Activated T-helper 17 cell treated with anti-CD3 and anti-CD28 coated beads, Interleukin-2, amount 50 U/mL, for 72 hours (primary cell): Measurements from ENCODE around the gene EPYC. TPM values are rescaled to one million over a fixed set of nuclear protein-coding genes. Genes with fewer than 3 reads are reported as not detected.

Experiments used
- ATAC-seq: fragments of 150-1000 bp; cut with Tn5 transposase; replicated peaks from 2 replicates; pipeline ENCODE4 v1.10.0; 2021; ENCODE audit warnings: mild to moderate bottlenecking, moderate library complexity
- H3K27ac Mint-ChIP-seq: one replicate; pipeline ENCODE4 v1.8.0; 2022; ENCODE audit warnings: mixed read lengths
- H3K27me3 Mint-ChIP-seq: one replicate; pipeline ENCODE4 v1.8.0; 2022; ENCODE audit warnings: mixed read lengths
- H3K36me3 Mint-ChIP-seq: one replicate; pipeline ENCODE4 v1.8.0; 2022; ENCODE audit warnings: low read depth, mild to moderate bottlenecking, mixed read lengths
- H3K4me1 Mint-ChIP-seq: one replicate; pipeline ENCODE4 v1.8.0; 2022; ENCODE audit warnings: mixed read lengths
- H3K4me3 Mint-ChIP-seq: one replicate; pipeline ENCODE4 v1.8.0; 2022; ENCODE audit warnings: mild to moderate bottlenecking, mixed read lengths
- H3K9me3 Mint-ChIP-seq: one replicate; pipeline ENCODE4 v1.8.0; 2022; ENCODE audit warnings: mixed read lengths
- total RNA-seq, 2 donors: library from RNA; stranded (reverse); gene quantifications; one replicate each; pipeline ENCODE4 v1.2.3, GENCODE V29; 2022

The EPYC gene
- total RNA-seq, 2 donors from 2014 or later = not detected

- peaks cover 4% of the 10 kb centered on the region for H3K9me3 Mint-ChIP-seq
- ATAC-seq = no peak
- H3K36me3 Mint-ChIP-seq = no peaks in the 10 kb centered on the region
These were observed 80.4 kb downstream of the EPYC start for GRCh38 chr12:90924406-90924805.

GRCh38 chr12:90922145-90922627 lies 82.6 kb downstream of the EPYC start:
- Mint-ChIP-seq H3K36me3 (no peaks in the 10 kb centered on the region), H3K27me3 (peaks cover 10% of the 10 kb centered on the region), H3K9me3 (no peaks in the 10 kb centered on the region), H3K27ac (no peak overlapping the region), H3K4me3 (no peak overlapping the region), H3K4me1 (no peaks in the 10 kb centered on the region)
- no peak for ATAC-seq

More at GRCh38 chr12:90924406-90924805, 80.4 kb downstream of the EPYC start:
- Mint-ChIP-seq H3K27me3 (peaks cover 3% of the 10 kb centered on the region), H3K4me3 (no peak overlapping the region), H3K4me1 (no peaks in the 10 kb centered on the region), H3K27ac (no peak overlapping the region)

GRCh38 chr12:90921536-90921935 lies 83.2 kb downstream of the EPYC start:
- Mint-ChIP-seq H3K4me3 (no peak overlapping the region), H3K9me3 (no peaks in the 10 kb centered on the region), H3K27ac (no peak overlapping the region), H3K36me3 (no peaks in the 10 kb centered on the region), H3K4me1 (no peaks in the 10 kb centered on the region), H3K27me3 (peaks cover 10% of the 10 kb centered on the region)
- ATAC-seq = no peak

- Mint-ChIP-seq H3K27me3 (peaks cover 10% of the 10 kb centered on the region), H3K27ac (no peak overlapping the region), H3K36me3 (no peaks in the 10 kb centered on the region), H3K9me3 (no peaks in the 10 kb centered on the region), H3K4me1 (no peaks in the 10 kb centered on the region), H3K4me3 (no peak overlapping the region)
- ATAC-seq = no peak
These were observed 84.5 kb downstream of the EPYC start for GRCh38 chr12:90920222-90920621.

DNA sequence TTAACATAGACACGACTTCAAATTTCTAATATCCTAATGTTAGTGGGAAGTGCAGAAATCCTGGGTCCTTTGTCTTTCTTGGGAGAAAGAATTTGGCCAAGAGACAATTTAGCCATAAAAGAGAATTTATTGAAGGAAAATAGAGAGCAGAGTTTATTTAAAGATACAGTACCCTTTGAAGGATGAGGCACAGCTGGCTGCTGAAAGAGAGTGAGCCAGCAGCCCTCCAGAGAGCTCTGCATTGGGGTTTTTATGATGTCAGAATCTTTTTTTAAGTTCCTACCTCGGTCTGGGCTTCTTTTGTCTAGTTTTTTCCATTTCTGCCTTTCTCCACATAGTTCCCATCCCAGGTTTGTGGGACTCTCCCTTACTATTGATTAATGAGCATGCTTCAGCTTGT lies 87.3 kb downstream of the EPYC start:
- no peak for ATAC-seq
- Mint-ChIP-seq H3K27me3 (peaks cover 10% of the 10 kb centered on the region), H3K4me1 (no peaks in the 10 kb centered on the region), H3K4me3 (no peak overlapping the region), H3K36me3 (no peaks in the 10 kb centered on the region), H3K9me3 (peaks cover 4% of the 10 kb centered on the region), H3K27ac (no peak overlapping the region)

DNA sequence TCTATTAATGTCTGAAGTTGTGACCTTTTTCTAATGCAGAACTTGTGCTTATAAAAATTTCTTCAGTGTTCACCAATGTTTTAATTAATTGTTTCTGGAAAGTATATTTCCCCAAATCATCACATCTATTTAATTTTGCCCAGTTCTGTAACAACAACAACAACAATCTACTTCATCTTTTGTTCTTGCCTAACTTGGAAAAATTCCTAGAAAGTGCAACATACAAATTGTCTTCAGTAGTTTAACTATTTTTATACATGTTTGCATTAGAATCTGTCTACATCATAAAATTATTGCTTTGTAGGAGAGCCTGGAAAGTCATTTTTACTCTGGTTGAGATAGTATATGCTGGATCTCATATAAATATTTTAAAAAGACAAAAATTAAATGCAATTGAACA lies 88.3 kb downstream of the EPYC start:
- no peak overlapping the region for H3K4me3 Mint-ChIP-seq
- no peak for ATAC-seq
- no peaks in the 10 kb centered on the region for H3K4me1 Mint-ChIP-seq
- H3K27me3 Mint-ChIP-seq = peaks cover 10% of the 10 kb centered on the region
- peaks cover 4% of the 10 kb centered on the region for H3K9me3 Mint-ChIP-seq
- no peak overlapping the region for H3K27ac Mint-ChIP-seq
- no peaks in the 10 kb centered on the region for H3K36me3 Mint-ChIP-seq

DNA sequence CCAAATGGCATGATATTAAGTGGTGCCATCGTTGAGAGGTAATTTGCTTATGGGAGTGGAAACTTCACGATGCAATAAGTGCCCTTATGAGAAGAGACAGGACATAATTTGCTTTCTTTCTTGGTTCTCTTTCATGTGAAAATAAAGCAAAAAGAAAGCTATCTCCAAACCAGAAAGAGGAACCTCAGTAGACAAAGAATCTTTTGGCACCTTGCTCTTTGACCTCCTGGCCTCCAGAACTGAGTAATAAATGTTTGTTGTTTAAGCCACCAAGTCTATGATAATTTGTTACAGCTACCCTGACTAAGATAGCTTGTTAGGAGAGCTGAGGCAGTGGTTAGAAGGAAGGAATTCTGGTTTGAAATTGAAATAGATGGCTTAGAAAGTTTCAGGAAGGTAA lies 89.4 kb downstream of the EPYC start:
- Mint-ChIP-seq H3K27ac (no peak overlapping the region), H3K36me3 (no peaks in the 10 kb centered on the region), H3K9me3 (peaks cover 4% of the 10 kb centered on the region), H3K27me3 (peaks cover 10% of the 10 kb centered on the region), H3K4me1 (no peaks in the 10 kb centered on the region), H3K4me3 (no peak overlapping the region)
- no peak for ATAC-seq

Other genes with a start within 250 kb of the EPYC start
- not detected for gene CCER1, start 49.8 kb downstream of the EPYC start, total RNA-seq
- not detected for gene KERA, start 53.1 kb upstream of the EPYC start, total RNA-seq
- not detected for gene LUM, start 106.5 kb upstream of the EPYC start, total RNA-seq
- gene DCN, start 177.8 kb upstream of the EPYC start, total RNA-seq = not detected